Rectal smooth muscle tissue (tissue), 1 donor: ENCODE measurements around the gene OGDHL.
"Not testable (repeated sequence)": the region's sequence is repeated elsewhere in the genome, so short reads cannot be mapped to it uniquely, and the experiment has no call there.

Source experiments
- H3K27ac ChIP-seq: one replicate; pipeline ENCODE4 v1.7.0; 2013; ENCODE audit warnings: low read depth, low read length, inconsistent platforms
- H3K27me3 ChIP-seq: one replicate; pipeline ENCODE4 v1.7.0; 2013; ENCODE audit warnings: low read length; ENCODE audit not compliant: control insufficient read depth, insufficient read depth
- H3K36me3 ChIP-seq: one replicate; pipeline ENCODE4 v1.7.0; 2013; ENCODE audit warnings: low read length; ENCODE audit not compliant: control insufficient read depth, insufficient read depth
- H3K4me1 ChIP-seq: one replicate; pipeline ENCODE4 v1.7.0; 2013; ENCODE audit warnings: low read length; ENCODE audit not compliant: control insufficient read depth, insufficient read depth
- H3K4me3 ChIP-seq: one replicate; pipeline ENCODE4 v1.7.0; 2013; ENCODE audit warnings: low read length
- H3K9ac ChIP-seq: one replicate; pipeline ENCODE4 v1.7.0; 2013; ENCODE audit warnings: low read length

OGDHL gene

GRCh38 chr10:49734676-49735075 is 27.4 kb downstream of the OGDHL start:
- Histone ChIP-seq H3K36me3 (no peaks in the 10 kb centered on the region), H3K4me1 (no peaks in the 10 kb centered on the region), H3K27me3 (no peaks in the 10 kb centered on the region), H3K4me3 (no peak overlapping the region), H3K27ac (no peak overlapping the region), H3K9ac (no peak overlapping the region)

DNA sequence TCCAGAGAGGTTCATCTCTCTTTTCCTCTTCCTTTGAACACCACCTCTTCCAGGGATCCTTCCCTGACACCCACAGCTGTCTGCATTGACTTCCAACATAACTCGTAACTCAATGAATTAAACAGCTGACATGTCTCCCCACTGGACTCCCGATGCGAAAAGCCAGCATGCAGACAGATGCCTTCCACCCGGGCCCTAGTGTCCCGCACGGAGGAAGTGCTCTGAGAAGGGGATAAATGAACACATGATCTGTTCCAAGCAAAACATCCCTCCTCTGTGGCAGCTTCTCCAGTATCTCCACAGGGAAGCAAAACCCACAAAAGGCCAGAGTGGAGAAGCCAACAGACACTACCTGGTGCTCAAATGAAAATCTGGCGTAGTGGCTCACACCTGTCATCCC is 28.3 kb downstream of the OGDHL start:
- H3K9ac ChIP-seq: no peak overlapping the region
- H3K27ac ChIP-seq: no peak overlapping the region
- H3K4me3 ChIP-seq: no peak overlapping the region
- no peaks in the 10 kb centered on the region for H3K4me1 ChIP-seq
- H3K36me3 ChIP-seq: no peaks in the 10 kb centered on the region
- H3K27me3 ChIP-seq: no peaks in the 10 kb centered on the region

DNA sequence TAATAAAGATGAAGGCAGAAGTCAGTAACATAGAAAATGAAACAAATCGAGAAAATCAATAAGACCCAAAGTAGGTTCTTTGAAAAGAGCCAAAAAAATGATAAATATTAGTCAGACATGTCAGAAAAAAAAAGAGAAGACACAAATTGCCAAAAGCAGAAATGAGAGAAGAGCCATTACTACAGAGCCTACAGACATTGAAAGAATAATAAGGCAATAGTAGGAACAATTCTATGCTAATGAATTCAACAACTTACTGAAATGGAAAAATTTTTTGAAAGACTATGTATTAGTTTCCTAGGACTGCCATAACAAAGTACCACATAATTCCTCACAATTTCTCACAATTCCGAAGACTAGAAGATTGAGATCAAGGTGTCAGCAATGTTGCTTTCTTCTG is 35.5 kb downstream of the OGDHL start:
- Histone ChIP-seq H3K4me1 (no peaks in the 10 kb centered on the region), H3K9ac (no peak overlapping the region), H3K27me3 (no peaks in the 10 kb centered on the region), H3K4me3 (no peak overlapping the region), H3K27ac (no peak overlapping the region), H3K36me3 (no peaks in the 10 kb centered on the region)

DNA sequence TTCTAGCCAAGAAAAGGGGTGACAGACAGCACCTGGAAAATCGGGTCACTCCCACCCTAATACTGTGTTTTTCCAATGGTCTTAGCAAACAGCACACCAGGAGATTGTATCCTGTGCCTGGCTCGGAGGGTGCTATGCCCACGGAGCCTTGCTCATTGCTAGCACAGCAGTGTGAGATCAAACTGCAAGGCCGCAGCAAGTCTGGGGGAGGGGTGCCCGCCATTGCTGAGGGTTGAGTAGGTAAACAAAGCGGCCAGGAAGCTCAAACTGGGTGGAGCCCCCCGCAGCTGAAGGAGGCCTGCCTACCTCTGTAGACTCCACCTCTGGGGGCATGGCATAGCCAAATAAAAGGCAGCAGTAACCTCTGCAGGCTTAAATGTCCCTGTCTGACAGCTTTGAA is 47.0 kb downstream of the OGDHL start:
- H3K27ac ChIP-seq, H3K27me3 ChIP-seq, H3K4me1 ChIP-seq, H3K4me3 ChIP-seq, H3K36me3 ChIP-seq, H3K9ac ChIP-seq: not testable (repeated sequence)

GRCh38 chr10:49713266-49713665 is 48.9 kb downstream of the OGDHL start:
- H3K27ac ChIP-seq: no peak overlapping the region
- H3K36me3 ChIP-seq: no peaks in the 10 kb centered on the region
- H3K4me1 ChIP-seq: no peaks in the 10 kb centered on the region
- no peak overlapping the region for H3K4me3 ChIP-seq
- no peaks in the 10 kb centered on the region for H3K27me3 ChIP-seq
- H3K9ac ChIP-seq: no peak overlapping the region

GRCh38 chr10:49711481-49711880 is 50.6 kb downstream of the OGDHL start:
- Histone ChIP-seq H3K27ac (no peak overlapping the region), H3K4me1 (no peaks in the 10 kb centered on the region), H3K36me3 (no peaks in the 10 kb centered on the region), H3K27me3 (no peaks in the 10 kb centered on the region), H3K9ac (no peak overlapping the region), H3K4me3 (no peak overlapping the region)

DNA sequence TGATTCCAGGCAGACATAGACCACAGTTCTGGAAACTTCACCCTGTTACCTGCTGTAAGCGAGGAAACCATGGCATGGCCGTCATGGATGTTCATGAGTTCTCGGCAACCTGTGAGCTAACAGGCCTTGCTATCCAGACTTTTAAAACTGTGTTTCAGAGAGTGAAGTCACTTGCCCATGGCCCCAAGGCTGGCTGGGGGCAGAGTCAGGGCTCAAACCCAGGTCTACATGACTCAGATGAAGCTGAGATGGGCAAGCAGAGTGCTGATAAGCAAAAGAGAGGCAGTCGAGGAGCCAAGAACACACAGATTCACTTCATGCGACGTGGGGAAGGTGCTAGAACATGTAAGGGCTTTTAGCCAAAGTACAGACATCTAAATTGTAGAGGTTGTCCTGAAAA is 51.2 kb downstream of the OGDHL start:
- no peak overlapping the region for H3K27ac ChIP-seq
- no peak overlapping the region for H3K4me3 ChIP-seq
- H3K9ac ChIP-seq: no peak overlapping the region
- H3K27me3 ChIP-seq: no peaks in the 10 kb centered on the region
- H3K36me3 ChIP-seq: no peaks in the 10 kb centered on the region
- no peaks in the 10 kb centered on the region for H3K4me1 ChIP-seq

- no peak overlapping the region for H3K27ac ChIP-seq
- H3K9ac ChIP-seq: no peak overlapping the region
Observed at GRCh38 chr10:49709934-49710333, 52.2 kb downstream of the OGDHL start.

GRCh38 chr10:49707585-49707984 is 54.5 kb downstream of the OGDHL start:
- H3K4me3 ChIP-seq: no peak overlapping the region
- H3K9ac ChIP-seq: no peak overlapping the region
- H3K4me1 ChIP-seq: no peaks in the 10 kb centered on the region
- no peaks in the 10 kb centered on the region for H3K27me3 ChIP-seq
- H3K36me3 ChIP-seq: no peaks in the 10 kb centered on the region
- H3K27ac ChIP-seq: no peak overlapping the region

More at GRCh38 chr10:49709934-49710333, 52.2 kb downstream of the OGDHL start:
- Histone ChIP-seq H3K4me1 (no peaks in the 10 kb centered on the region), H3K27me3 (no peaks in the 10 kb centered on the region), H3K4me3 (no peak overlapping the region), H3K36me3 (no peaks in the 10 kb centered on the region)

- Histone ChIP-seq H3K36me3 (no peaks in the 10 kb centered on the region), H3K27ac (no peak overlapping the region), H3K9ac (no peak overlapping the region), H3K27me3 (no peaks in the 10 kb centered on the region), H3K4me3 (no peak overlapping the region), H3K4me1 (no peaks in the 10 kb centered on the region)
Observed at GRCh38 chr10:49700997-49701396, 61.1 kb downstream of the OGDHL start.

- Histone ChIP-seq H3K4me1 (no peaks in the 10 kb centered on the region), H3K4me3 (no peak overlapping the region), H3K27me3 (no peaks in the 10 kb centered on the region), H3K9ac (no peak overlapping the region), H3K27ac (no peak overlapping the region), H3K36me3 (no peaks in the 10 kb centered on the region)
Observed at GRCh38 chr10:49700211-49700610, 61.9 kb downstream of the OGDHL start.

DNA sequence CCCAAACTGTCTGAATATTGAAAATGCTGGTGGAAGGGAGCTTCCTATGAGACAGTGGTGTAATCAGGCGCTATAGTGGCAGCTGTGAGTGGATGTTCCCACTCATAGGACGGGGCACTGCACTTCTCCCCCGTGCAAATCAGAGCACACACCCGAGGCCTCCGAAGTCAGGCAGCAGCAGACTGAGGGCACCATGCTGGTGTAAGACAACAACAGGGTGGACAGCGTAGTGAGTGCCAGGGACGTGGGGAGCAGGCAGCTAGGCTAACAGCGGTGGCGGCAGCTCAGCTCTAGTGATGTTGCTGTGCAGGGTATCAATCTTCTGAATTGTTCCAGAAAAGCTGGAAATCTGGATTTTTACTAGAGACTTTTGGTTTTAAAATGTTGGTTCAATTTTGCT is 63.4 kb downstream of the OGDHL start:
- H3K4me1 ChIP-seq: no peaks in the 10 kb centered on the region
- no peaks in the 10 kb centered on the region for H3K36me3 ChIP-seq
- no peaks in the 10 kb centered on the region for H3K27me3 ChIP-seq
- no peak overlapping the region for H3K27ac ChIP-seq
- no peak overlapping the region for H3K4me3 ChIP-seq
- no peak overlapping the region for H3K9ac ChIP-seq

GRCh38 chr10:49696311-49696710 is 65.8 kb downstream of the OGDHL start:
- Histone ChIP-seq H3K4me3 (no peak overlapping the region), H3K27ac (no peak overlapping the region), H3K9ac (no peak overlapping the region), H3K4me1 (no peaks in the 10 kb centered on the region), H3K27me3 (peaks cover 4% of the 10 kb centered on the region), H3K36me3 (no peaks in the 10 kb centered on the region)
